Stimulated activated CD4-positive, alpha-beta T cell treated with anti-CD3 and anti-CD28 coated beads, Interleukin-12 subunit alpha, Interleukin-12 subunit beta, amount 100 ng/mL, for 48 hours (primary cell): Measurements from ENCODE around the gene DUSP1.
A peak's percentile ranks its signal among the peaks of the same experiment; 100 is the strongest.

ENCODE experiments used
- DNase-seq, 3 donors: peaks; one replicate each; pipeline ENCODE4 v3.0.0-alpha.2; 2020; ENCODE audit warnings: low read depth in 2 of 3, low spot score in 1 of 3

The DUSP1 gene

GRCh38 chr5:172782169-172783039 is 11.4 kb upstream of the DUSP1 start:
- DNase-seq = no peak

DNA sequence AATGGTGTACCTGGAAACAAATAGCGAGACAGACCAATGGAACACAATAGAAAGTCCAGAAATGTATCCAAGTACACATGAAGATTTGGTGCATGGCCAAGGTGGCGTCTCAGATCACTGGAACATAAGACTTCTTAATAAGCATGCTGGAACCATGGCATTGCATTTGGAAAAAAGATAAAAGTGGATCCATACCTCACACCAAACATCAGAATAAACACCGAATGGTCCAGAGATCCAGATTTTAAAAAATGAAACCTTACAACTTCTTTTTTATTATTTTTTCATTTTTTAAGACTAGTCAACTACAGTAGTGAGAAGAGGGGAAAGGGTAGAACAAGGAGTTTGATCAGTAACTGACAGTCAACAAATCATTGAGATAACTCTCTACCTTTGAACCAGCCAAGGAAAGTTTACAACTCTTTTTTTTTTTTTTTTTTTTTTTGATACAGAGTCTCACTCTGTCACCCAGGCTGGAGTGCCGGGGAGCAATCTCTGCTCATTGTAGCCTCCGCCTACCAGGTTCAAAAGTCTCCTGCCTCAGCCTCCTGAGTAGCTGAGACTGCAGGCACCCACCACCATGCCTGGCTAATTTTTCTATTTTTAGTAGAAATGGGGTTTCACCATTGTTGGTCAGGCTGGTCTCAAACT is 8.8 kb upstream of the DUSP1 start:
- no peak for DNase-seq

- DNase-seq = no peak
Observed at GRCh38 chr5:172777881-172778814, 7.2 kb upstream of the DUSP1 start.

DNA sequence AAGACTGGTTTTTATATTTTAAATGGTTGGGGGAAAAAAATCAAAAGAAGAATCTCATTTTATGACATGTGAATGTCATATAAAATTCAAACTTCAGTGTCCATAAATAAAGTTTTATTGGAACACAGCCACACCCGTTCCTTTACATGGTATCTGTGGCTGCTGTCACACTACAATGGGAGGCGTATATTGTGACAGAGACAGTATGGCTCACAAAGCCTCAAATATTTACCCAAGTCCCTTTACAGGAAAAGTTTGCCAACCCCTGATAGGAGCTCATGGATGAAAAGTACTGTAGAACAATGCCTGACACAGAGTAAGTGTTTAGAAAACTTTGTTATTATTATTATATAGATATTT is 5.2 kb upstream of the DUSP1 start:
- DNase-seq = no peak

DNA sequence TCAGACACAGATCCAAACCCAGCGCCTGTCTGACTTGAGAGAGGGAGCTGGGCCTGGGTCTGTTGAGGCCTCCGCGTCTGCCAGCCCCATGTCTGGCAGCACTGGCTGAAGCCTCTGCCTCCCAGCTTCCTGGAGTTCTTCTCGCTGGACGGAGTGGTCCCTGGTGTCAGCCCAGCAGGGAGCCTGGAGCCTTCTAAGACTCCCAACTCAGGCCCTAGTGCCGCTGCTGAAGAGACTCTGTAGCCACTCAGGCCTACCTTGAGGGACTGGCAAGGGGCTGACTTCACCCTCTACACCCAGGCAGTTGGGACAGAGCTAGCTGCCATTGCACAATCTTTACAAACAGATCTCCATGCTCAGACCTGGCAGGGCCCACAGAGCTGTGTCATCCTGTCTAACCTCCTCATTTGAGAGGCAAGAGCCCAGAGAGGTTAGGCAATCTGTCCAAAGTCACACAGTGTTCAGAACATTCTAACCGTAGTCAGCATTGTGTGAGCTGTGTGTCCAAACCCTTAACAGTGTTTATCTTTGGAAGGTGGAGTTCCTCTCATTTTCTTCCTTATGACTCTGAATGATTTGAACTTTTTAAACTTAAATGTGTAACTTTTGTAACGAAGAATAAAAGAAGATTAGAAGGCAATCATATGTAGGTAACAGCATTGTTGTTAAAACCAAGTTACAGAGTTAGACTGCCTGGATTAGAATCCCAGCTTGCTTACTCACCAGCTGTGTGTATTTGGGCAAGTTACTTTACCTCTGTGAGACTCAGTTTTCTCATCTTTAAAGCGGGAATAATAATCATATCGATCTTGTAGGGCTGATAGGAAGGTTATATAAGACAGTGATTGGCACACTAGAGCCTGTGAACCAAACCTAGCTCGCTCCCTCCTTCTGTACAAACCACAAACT is 4.6 kb upstream of the DUSP1 start:
- no peak for DNase-seq

- DNase-seq = no peak
Observed at GRCh38 chr5:172774561-172775315, 3.7 kb upstream of the DUSP1 start.

GRCh38 chr5:172773481-172774469 is 2.8 kb upstream of the DUSP1 start:
- DNase-seq = peak in 1 of 3 donors; percentile 22

GRCh38 chr5:172772112-172772906 is 1.3 kb upstream of the DUSP1 start:
- peak; percentile 59 to 69 (median 65) for DNase-seq

DNA sequence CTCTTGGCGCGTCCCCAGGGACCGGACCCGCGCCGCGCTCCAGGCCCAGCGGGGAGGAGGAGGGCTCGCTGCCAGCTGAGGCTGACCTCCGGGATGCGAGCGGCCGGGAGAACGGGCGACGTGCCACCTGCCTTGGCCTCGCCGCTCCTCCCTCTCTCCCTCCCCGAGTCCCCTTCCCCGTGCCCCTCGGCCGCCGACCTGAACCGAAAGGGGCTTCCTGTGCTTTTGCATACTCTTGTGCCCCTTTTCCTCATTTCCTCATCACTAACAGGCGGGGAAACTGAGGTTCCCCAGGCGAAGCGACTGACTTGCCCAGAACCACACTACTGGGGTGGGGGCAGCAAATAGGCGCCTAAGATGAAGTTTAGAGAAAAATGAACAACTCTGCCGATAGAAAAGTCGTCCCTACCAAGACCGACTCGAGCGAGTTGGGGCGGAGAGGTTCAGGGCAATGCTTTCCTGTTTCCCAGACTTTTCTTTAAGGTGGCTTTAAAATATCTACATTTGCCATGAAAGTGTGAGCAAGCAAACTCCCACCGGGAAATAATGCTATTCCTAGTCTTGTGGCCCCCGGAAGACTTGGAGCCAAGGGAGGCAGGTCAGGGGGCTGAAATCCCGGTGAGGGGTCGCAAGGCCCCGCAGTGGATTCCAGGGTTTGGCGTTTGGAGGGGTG is 580 bp upstream of the DUSP1 start:
- peak in 1 of 3 donors; percentile 21 for DNase-seq

DNA sequence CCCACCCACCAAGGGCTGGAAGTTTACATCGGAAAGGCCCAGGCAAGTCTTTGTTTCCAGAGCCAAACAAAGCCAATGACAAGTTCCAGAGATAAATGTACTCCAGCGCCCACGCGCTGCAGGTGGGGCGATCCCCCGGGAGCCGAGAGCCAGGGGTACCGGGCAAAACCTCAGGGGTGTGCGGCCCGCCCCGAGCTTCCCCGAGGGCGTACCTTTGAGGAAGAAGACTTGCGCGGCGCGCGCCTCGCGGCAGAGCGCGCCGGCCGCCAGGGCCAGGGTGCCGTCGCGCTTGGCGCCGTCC is 671 bp downstream of the DUSP1 start:
- no peak for DNase-seq

DNA sequence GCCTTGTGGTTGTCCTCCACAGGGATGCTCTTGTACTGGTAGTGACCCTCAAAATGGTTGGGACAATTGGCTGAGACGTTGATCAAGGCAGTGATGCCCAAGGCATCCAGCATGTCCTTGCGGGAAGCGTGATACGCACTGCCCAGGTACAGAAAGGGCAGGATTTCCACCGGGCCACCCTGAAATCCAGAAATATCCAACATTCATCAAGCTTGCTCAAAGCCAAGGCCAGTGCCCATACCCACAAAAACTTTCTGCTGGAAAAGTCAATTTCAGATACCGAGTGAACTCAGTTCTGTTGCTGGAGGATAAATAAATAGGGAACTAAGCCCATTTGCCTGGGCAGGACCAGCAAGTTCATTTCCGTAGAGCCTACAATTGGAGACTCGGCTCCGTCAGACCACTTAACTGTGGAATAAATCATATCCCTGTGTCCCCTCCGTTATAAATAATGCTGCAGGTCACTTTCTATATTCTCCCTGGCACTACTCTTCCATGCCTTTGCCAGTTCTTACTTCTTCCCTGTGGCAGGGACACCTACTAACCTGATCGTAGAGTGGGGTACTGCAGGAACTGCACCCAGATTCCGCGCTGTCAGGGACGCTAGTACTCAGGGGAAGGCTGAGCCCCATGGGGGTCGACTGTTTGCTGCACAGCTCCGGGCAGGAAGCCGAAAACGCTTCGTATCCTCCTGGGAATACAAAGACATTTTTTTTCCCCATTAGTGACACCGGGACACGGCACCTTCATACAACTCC is 1.2 kb downstream of the DUSP1 start:
- no peak for DNase-seq

DNA sequence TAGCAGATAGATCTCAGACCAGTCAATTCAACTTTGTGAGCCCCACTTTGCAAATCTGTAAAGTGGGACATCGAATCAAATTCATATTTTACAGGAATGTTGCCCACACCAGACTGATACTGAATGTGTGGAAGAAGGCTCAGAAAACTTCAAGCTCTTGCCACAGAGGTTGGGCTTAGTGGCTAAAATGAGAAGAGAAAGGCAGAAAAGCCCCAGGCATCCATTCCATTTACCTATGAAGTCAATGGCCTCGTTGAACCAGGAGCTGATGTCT is 1.7 kb downstream of the DUSP1 start:
- DNase-seq = no peak

- no peak for DNase-seq
Observed at GRCh38 chr5:172768573-172769341, 2.2 kb downstream of the DUSP1 start.

DNA sequence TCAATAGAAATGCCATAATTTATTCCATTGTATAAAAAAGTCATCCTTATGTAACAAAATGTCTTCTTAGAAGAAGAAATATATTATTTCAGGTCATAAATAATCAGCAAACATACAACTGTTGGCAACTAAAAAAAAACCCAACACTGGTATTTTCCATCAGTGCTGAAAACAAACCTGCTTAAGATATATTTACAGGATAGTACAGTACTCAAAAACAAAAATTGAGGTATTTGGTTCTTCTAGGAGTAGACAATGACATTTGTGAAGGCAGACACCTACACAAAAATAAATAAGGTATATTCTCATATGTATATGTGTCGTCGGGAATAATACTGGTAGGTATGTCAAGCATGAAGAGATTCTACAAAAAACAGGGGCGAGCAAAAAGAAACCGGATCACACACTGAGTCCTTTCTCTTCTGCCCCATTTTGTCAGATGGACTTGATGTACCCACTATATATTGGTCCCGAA is 2.9 kb downstream of the DUSP1 start:
- no peak for DNase-seq

DNA sequence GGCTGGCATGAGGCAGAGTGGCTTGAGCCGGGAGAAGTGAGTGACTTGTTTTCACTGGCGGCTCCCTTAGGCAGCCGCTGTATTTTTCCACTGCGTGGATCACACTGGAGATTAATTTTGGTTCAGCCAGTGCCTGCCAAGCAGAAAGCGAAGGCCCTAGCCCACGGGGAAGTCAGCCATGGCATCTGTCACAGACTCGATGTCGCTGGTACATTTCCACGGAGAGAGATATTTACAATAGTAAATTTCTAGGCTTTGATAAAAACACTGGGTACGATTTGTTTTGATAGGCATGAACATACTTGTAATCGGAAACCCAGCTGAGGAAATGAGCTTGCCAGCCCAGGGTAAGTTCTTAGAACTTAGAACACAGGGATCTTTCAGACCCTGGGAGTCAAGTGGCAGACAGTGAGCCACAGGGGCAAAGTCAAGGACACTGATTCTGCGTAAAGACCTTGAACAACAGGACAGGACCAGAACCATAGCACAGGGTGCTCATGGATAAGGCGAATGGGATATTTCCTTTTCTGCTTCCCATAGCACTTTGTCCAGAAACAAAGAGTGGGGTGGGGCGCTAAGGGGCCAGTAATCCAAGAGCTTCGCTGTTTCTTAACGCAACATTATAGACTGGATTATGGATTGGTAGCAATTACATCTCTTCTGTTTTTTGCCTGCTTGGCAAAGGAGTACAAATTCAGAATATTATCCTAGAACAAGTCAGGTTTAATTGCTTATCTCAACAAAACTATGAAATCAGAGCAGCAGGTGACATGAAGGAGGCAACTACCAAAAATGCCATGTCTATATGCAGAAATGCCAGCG is 4.5 kb downstream of the DUSP1 start:
- no peak for DNase-seq
